Choroid plexus epithelial cell (primary cell): ENCODE data around the gene LNPEP.

Experiments
- DNase-seq: peaks from one replicate; pipeline ENCODE4 v3.0.0-alpha.2; 2010; ENCODE audit warnings: low read depth
- H3K4me3 ChIP-seq: 2 replicates; pipeline ENCODE4 v1.5.1; 2011; ENCODE audit warnings: low read depth, mild to moderate bottlenecking, control low read depth, low read length, moderate library complexity
- CTCF ChIP-seq: conservative IDR thresholded peaks from 2 replicates; pipeline ENCODE4 v1.5.1; 2011; ENCODE audit warnings: low read depth, mild to moderate bottlenecking, control low read depth, inconsistent platforms, low read length, moderate library complexity

The LNPEP gene

GRCh38 chr5:96997265-96997859, 61.5 kb downstream of the LNPEP start:
- peak; percentile 85 for DNase-seq
- peak; percentile 53 for TF ChIP-seq CTCF
- H3K4me3 ChIP-seq = no peak overlapping the region

GRCh38 chr5:96999856-97000255, 64.0 kb downstream of the LNPEP start:
- no peak for DNase-seq
- TF ChIP-seq CTCF = no peak

GRCh38 chr5:97000391-97000790, 64.5 kb downstream of the LNPEP start:
- no peak for TF ChIP-seq CTCF
- no peak overlapping the region for H3K4me3 ChIP-seq
- no peak for DNase-seq

More at GRCh38 chr5:96999856-97000255, 64.0 kb downstream of the LNPEP start:
- H3K4me3 ChIP-seq = no peak overlapping the region

- H3K4me3 ChIP-seq = no peak overlapping the region
- no peak for TF ChIP-seq CTCF
- DNase-seq = no peak
Measured at GRCh38 chr5:97002983-97003382, 67.1 kb downstream of the LNPEP start.

- TF ChIP-seq CTCF = no peak
- no peak for DNase-seq
- H3K4me3 ChIP-seq = no peak overlapping the region
Measured at GRCh38 chr5:97004423-97005060, 68.7 kb downstream of the LNPEP start.

- DNase-seq = peak; percentile 36
- no peak for TF ChIP-seq CTCF
- H3K4me3 ChIP-seq = no peak overlapping the region
Measured at GRCh38 chr5:97006454-97007060, 70.7 kb downstream of the LNPEP start.
